Occipital lobe (tissue), 2 donors: ENCODE results near the gene MFGE8. TPM values are rescaled to one million over a fixed set of nuclear protein-coding genes. Genes with fewer than 3 reads are reported as not detected.
"Not testable (repeated sequence)": the region's sequence is repeated elsewhere in the genome, so short reads cannot be mapped to it uniquely, and the experiment has no call there.

Experiments used
- DNase-seq: peaks from one replicate; lab custom pipeline; 2025; lab: John Stamatoyannopoulos, UW
- total RNA-seq: library from RNA; depleted of rRNA; stranded (reverse); fragments of >200 nt; gene quantifications from one replicate; pipeline ENCODE4 v1.2.3, GENCODE V29; 2014

The MFGE8 gene
- 15.9 TPM for total RNA-seq

- peak; percentile 25 for DNase-seq
These were observed at the start of gene MFGE8 for GRCh38 chr15:88913017-88913849. Gene MFGE8 (minus strand): TSS chr15:88913379. CDS start chr15:88913319, 60 bp downstream.

- DNase-seq = no peak
These were observed 46.3 kb upstream of the MFGE8 start for GRCh38 chr15:88959445-88959844.

DNA sequence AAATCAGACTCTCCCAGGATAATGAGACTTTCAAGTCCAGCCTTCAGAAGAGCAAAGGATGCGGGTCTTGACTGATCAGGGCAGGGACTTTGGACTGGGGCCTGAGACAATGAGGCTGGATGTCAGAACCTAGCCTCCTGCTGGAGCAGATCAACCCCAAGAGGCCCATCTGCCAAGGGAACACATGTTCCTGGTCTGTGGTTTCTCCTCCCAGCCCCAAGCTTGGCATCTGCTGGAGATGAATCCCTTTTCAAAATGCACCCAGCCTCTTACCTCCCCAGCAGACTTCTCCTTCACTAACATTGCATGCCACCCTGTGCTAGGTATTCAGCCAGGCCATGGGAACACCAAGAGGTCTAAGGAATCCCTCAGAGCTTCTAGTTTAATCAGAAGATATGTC, 43.7 kb upstream of the MFGE8 start:
- no peak for DNase-seq

DNA sequence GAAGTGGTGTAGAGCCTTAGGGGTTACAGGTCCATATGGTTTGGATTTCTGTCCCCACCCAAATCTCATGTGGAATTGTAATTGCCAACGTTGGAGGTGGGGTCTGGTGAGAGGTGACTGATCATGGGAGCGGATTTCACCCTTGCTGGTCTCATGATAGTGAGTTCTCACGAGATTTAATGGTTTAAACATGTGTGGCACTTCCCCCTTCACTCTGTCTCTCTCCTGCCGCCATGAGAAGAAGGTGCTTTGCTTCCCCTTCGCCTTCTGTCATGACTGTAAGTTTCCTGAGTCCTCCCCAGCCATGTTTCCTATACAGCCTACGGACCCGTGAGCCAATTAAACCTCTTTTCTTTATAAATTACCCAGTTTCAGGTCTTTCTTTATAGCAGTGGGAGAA, 43.1 kb upstream of the MFGE8 start:
- no peak for DNase-seq

- DNase-seq = peak; percentile 16
These were observed 41.5 kb upstream of the MFGE8 start for GRCh38 chr15:88954431-88955277.

GRCh38 chr15:88950600-88951160, 37.5 kb upstream of the MFGE8 start:
- DNase-seq = no peak

DNA sequence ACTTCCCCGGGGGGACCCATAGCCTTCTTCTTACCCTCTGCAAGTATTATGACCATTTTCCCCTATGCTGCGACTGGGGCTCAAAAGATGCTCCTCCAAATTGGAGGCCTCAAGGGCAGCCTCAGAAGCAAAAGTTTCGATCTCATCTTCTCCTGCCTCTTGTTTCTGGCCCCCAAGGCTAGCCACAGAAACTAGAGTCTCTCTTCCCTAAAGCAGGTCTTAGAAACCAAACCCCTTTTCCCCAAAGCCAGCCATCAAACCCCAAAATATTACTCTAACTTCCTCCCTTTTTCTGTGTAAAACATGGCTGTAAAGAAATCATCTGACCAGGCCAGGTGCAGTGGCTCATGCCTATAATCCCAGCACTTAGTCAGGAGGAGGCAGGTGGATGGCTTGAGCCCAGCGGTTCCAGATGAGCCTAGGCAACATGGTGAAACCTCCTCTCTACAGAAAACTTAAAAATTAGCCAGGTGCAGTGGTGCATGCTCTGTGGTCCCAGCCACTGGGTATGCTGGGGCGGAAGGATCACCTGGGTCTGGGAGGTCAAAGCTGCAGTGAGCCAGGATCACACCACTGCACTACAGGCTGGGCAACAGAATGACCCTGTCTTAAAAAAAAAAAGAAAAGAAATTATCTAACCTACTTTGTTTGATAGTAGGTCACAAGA, 36.7 kb upstream of the MFGE8 start:
- no peak for DNase-seq

- DNase-seq = no peak
These were observed 27.0 kb upstream of the MFGE8 start for GRCh38 chr15:88940110-88940675.

DNA sequence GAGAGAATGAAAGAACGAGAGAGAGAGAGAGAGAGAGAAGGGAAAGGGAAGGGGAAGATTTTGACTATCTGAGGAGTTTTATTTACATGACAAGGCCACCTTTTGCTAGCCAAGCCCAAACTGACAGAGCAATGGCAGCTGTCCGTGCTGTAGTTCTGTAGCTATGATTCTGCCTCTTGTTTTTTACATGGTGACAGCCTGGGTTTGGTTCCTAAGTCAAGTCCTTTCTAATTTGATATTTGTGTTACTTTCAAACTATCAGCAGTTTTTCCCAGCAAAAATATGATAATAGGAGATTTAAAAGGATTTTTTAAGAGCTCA, 26.3 kb upstream of the MFGE8 start:
- DNase-seq = no peak

DNA sequence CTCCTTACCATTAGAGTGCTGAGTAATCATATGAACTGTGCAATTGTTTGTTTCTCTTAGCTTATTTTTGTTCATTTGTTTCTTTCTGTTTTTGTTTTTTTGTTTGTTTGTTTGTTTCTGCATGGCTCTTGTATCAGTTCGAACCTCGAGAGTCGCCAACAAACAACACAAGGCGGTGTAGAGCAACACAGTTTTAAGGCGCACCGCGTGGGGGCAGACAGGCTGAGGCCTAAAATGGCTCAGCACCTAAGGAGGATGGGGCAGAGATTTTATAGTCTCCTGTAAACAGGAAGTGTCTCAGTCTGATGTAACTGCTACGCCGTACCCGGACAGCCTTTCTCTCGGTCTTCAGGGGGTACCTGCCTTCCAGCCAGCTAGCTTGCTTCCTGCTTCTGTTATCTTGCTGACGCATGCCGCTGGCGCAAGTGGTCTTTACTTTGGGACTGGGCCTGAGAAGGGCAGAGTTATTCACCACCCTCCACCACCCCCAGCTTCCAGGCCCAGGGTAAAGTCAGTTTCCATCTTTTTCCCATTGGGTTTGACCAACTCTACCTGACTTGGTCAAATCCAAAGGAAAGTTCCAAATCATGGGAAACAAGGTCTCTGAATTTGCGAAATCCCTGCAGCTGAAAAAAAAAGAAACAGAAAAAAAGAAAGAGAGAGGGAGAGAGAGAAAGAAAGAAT, 25.8 kb upstream of the MFGE8 start:
- DNase-seq = no peak

DNA sequence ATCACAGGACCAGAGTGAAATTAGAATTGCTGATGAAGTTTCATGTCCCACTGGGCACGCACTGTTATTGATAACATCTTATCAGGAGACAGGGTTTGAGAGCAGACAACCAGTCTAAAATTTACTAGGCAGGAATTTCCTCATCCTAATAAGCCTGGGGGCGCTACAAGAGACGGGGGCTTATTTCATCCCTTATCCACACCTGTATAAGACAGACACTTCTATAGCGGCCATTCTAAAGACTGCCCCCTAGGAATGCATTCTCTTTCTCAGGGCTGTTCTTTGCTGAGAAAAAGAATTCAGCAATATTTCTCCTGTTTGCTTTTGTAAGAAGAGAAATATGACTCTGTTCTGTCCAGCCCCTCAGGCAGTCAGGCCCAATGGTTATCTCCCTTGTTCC, 21.3 kb upstream of the MFGE8 start:
- DNase-seq = not testable (repeated sequence)

GRCh38 chr15:88932875-88933330, 19.7 kb upstream of the MFGE8 start:
- DNase-seq = no peak

- DNase-seq = peak; percentile 63
These were observed 19.2 kb upstream of the MFGE8 start for GRCh38 chr15:88932271-88932874.

DNA sequence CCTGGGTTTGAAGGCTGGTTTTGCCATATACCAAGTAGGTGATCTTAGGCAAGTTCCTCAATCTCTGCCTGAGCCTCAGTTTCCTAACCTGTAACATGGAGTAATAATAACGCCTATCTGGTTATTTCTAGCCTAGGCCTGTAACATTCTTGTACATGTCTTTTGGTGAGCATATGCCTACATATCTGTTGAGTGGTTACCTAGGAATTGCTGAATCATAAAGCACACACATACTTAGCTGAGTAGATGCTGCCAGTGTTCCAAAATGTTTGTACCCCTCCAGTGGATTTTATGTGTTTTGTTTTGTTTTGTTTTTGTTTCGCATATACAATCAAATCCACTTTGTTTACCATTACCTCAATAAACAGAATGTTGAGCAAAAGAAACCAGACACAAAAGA, 17.4 kb upstream of the MFGE8 start:
- no peak for DNase-seq

DNA sequence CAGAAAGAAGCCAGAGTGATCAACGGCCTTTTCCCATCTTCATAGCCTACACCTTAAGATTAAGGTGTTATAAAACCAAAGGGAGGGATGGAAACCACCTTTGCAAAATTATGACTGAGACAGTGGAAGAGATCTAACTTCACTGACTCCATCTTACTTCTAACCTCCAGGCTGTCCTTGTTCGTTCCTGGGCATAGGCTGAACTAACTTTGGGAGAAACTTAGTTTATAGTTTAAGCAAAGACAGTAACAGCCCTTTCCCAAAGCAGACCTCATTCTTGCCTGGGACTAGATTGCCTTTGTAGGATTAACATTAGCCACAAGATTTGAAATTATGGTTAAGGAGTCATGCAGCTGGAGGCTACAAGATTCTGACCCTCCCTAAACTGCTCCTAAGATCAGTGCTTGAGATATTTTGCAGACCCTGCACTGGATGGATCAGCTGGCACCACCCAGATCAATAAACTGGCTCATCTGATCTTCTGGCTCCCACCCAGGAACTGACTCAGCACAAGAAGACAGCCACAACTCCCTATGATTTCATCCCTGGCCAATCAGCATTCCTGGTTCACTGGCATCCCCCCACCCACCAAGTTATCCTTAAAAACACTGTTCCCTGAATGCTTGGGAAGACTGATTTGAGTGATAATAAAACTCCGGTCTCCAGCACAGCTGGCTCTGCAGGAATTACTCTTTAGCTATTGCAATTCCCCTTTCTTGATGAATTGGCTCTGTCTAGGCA, 16.3 kb upstream of the MFGE8 start:
- not testable (repeated sequence) for DNase-seq

DNA sequence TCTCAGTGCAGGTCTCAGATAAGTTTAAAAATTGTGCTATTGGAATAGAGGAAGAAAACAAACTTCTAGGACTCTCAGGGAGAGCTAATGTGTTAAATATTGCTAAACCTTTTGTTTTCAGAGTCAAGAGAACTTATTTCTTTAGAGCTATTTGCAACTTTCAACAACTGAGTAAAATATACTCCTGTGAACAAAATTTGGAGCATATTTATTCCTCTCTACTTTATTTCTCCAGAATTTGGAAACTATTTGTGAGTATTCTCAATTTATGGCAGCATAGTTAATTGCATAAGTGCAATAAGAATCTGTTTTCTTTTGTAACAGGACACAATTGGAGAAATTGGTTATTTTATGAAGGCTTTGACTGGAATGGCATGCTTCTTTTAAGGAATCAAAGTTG, 15.0 kb upstream of the MFGE8 start:
- not testable (repeated sequence) for DNase-seq

DNA sequence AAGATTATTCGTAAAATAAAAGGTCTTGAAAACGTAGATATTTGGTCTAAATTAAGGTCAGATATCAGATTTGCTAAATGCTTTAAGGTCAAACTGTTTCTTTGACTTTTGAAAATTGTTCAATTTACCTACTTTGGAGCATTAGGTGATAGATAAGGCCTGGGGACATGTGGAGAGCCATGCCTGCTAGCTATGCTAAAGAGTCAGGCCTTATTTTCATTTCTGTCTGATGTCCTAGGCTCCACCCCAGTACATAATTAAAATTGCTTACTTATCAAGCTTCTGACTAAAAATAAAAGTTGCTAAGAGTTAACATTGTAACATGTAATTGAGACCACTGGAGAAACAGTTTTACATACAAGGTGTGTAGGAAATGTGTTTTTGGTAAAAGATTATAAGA, 12.5 kb upstream of the MFGE8 start:
- DNase-seq = not testable (repeated sequence)

DNA sequence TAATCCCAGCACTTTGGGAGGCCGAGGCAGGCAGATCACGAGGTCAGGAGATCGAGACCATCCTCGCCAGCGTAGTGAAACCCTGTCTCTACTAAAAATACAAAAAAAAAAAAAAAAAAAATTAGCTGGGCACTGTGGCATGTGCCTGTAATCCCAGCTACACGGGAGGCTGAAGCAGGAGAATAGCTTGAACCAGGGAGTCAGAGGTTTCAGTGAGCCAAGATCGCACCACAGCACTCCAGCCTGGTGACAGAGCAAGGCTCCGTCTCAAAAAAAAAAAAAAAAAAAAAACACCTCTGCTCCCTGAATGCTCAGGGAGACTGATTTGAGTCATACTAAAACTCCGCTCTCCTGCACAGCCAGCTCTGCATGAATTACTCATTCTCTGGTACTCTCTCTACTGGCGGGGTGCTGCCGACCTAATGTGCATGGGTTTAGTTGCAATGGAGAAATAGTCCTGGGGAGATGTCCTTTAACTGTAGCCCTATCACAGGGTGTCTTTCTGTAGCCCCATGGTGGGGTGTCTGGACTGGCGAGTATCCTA, 7.8 kb upstream of the MFGE8 start:
- not testable (repeated sequence) for DNase-seq

- no peak for DNase-seq
These were observed 7.2 kb upstream of the MFGE8 start for GRCh38 chr15:88920186-88920891.
